GM12878 (cell line): ENCODE measurements around the gene SPATA25. TPM values are rescaled to one million over a fixed set of nuclear protein-coding genes. Genes with fewer than 3 reads are reported as not detected.
A peak's percentile ranks its signal among the peaks of the same experiment; 100 is the strongest.

Source experiments
- ATAC-seq: fragments of 200-7000 bp; cut with Tn5 transposase; 3 replicates; pipeline ENCODE4 v1.9.1; 2020; ENCODE audit warnings: mild to moderate bottlenecking, moderate library complexity
- BruUV-seq: library from RNA; stranded (reverse); fragments of 400-500 nt; replicated peaks from 2 replicates; lab custom pipeline; 2021; lab: Mats Ljungman, UMichigan
- CTCF ChIA-PET: fragments of 300-600 bp; sonication (Branson Sonifier 250); formaldehyde crosslinking; extraction: SDS; loops from one replicate; lab custom pipeline; 2021; ENCODE audit warnings: inconsistent platforms; lab: Yijun Ruan, JAX
- POLR2A ChIA-PET: fragments of 350-600 bp; formaldehyde crosslinking; extraction: SDS; loops from one replicate; lab custom pipeline; 2021; ENCODE audit warnings: inconsistent platforms; lab: Charles Lee
- RAD21 ChIA-PET: fragments of 300-600 bp; sonication (Branson Sonifier 250); formaldehyde crosslinking; loops from one replicate; lab custom pipeline; 2023; ENCODE audit warnings: antibody characterized with exemption; ENCODE audit not compliant: unreplicated experiment; lab: Charles Lee
- SMC1A ChIA-PET: fragments of 300-600 bp; sonication (Branson Sonifier 250); formaldehyde crosslinking; loops from one replicate; lab custom pipeline; 2023; ENCODE audit not compliant: unreplicated experiment, uncharacterized antibody; lab: Charles Lee
- DNase-seq: peaks from one replicate; pipeline ENCODE4 v3.0.0-alpha.2; 2011; ENCODE audit warnings: low read depth, low spot score
- FAIRE-seq: peaks from 3 replicates; lab custom pipeline; 2011; peaks lifted over from hg19 to GRCh38; lab: Jason Lieb, UNC
- H2AFZ ChIP-seq: 2 replicates; pipeline ENCODE4 v1.6.0; 2011; ENCODE audit warnings: low read depth, low read length, control low read depth; ENCODE audit not compliant: control insufficient read depth
- H3K27ac ChIP-seq: 2 replicates; pipeline ENCODE4 v1.5.1; 2011; ENCODE audit warnings: control low read depth; ENCODE audit not compliant: control insufficient read depth, insufficient read depth
- H3K27me3 ChIP-seq, 2 experiments: replicated peaks in 1 of 2; 2 replicates each; pipeline versions ENCODE4 v1.6.0 to v1.6.1; 2011; ENCODE audit warnings: low read length in 1 of 2; ENCODE audit not compliant: control insufficient read depth in 2 of 2, insufficient read depth in 2 of 2
- H3K36me3 ChIP-seq, 2 experiments: 2 replicates each; pipeline ENCODE4 v1.5.1; 2011; ENCODE audit warnings: low read length in 1 of 2; ENCODE audit not compliant: control insufficient read depth in 2 of 2, insufficient read depth in 2 of 2
- H3K4me1 ChIP-seq: 2 replicates; pipeline ENCODE4 v1.6.1; 2011; ENCODE audit warnings: mild to moderate bottlenecking, low read length, moderate library complexity, mixed read lengths; ENCODE audit not compliant: control insufficient read depth, insufficient read depth
- H3K4me2 ChIP-seq: 2 replicates; pipeline ENCODE4 v1.6.0; 2011; ENCODE audit warnings: control low read depth; ENCODE audit not compliant: control insufficient read depth, insufficient read depth
- H3K4me3 ChIP-seq: fragments of 200-600 bp; sonication (generic); 2 replicates; pipeline ENCODE4 v1.5.1; 2016
- H3K79me2 ChIP-seq: 2 replicates; pipeline ENCODE4 v1.6.0; 2011; ENCODE audit warnings: low read length; ENCODE audit not compliant: control insufficient read depth, insufficient read depth
- H3K9ac ChIP-seq: 2 replicates; pipeline ENCODE4 v1.8.0; 2011; ENCODE audit warnings: low read length, control low read depth, mixed read lengths; ENCODE audit not compliant: control insufficient read depth, insufficient read depth
- H3K9me3 ChIP-seq: replicated peaks from 3 replicates; pipeline ENCODE4 v1.5.1; 2011; ENCODE audit warnings: mild to moderate bottlenecking, low read length; ENCODE audit not compliant: control insufficient read depth, insufficient read depth
- H4K20me1 ChIP-seq: 2 replicates; pipeline ENCODE4 v1.6.0; 2011; ENCODE audit not compliant: control insufficient read depth, insufficient read depth
- CHD2 ChIP-seq: IDR thresholded peaks from 2 replicates; pipeline ENCODE4 v1.6.1; 2011; ENCODE audit warnings: low read depth, low read length, improper control_type of control experiment, borderline replicate concordance
- E2F4 ChIP-seq: IDR thresholded peaks from 2 replicates; pipeline ENCODE4 v1.6.1; 2012; ENCODE audit warnings: low read depth, low read length, improper control_type of control experiment
- GABPA ChIP-seq: IDR thresholded peaks from 2 replicates; pipeline ENCODE4 v1.6.1; 2014; ENCODE audit warnings: antibody characterized with exemption, low read depth, mild to moderate bottlenecking, inconsistent platforms
- HDAC2 ChIP-seq: fragments of 200-600 bp; sonication (generic); IDR thresholded peaks from 2 replicates; pipeline ENCODE4 v1.6.1; 2017
- KDM1A ChIP-seq: fragments of 200-600 bp; sonication (generic); IDR thresholded peaks from 2 replicates; pipeline ENCODE4 v1.6.1; 2016; ENCODE audit warnings: borderline replicate concordance
- NBN ChIP-seq: fragments of 450-650 bp; IDR thresholded peaks from 2 replicates; pipeline ENCODE4 v1.6.1; 2016
- NFYA ChIP-seq: IDR thresholded peaks from 2 replicates; pipeline ENCODE4 v1.6.1; 2011; ENCODE audit warnings: low read depth, mild to moderate bottlenecking, low read length, improper control_type of control experiment, borderline replicate concordance
- POLR2A ChIP-seq: IDR thresholded peaks from 2 replicates; pipeline ENCODE4 v1.6.1; 2011; ENCODE audit warnings: low read depth, mild to moderate bottlenecking, low read length
- SMARCA5 ChIP-seq: fragments of 450-650 bp; IDR thresholded peaks from 2 replicates; pipeline ENCODE4 v1.6.1; 2017; ENCODE audit warnings: mild to moderate bottlenecking
- SREBF1 ChIP-seq: IDR thresholded peaks from 2 replicates; pipeline ENCODE4 v1.6.1; 2012; ENCODE audit warnings: mild to moderate bottlenecking, low read length
- WGBS: methylation state at CpG from one replicate; pipeline ENCODE4 v1.1.6; 2016; ENCODE audit warnings: low lambda C conversion rate; ENCODE audit not compliant: insufficient replicate concordance, insufficient coverage; ENCODE audit errors: missing lambda C conversion rate; 5-methylcytosine and 5-hydroxymethylcytosine counted together
- in situ Hi-C: fragments of 300-500 bp; cut with MboI; formaldehyde crosslinking; loops from 9 replicates; pipeline ENCODE4 v1.14.3; 2018; ENCODE audit warnings: mixed read lengths
- intact Hi-C: fragments of 100-400 bp; cut with micrococcal nuclease; formaldehyde crosslinking; loops from one replicate; pipeline ENCODE4 v1.14.2; 2022; ENCODE audit not compliant: unreplicated experiment
- polyA plus RNA-seq, 11 experiments: library from polyadenylated mRNA; depleted of rRNA in 4 of 11; unstranded in 6 of 11; stranded (reverse) in 5 of 11; fragments of >200 nt; fragmentation: Nextera tagmentation in 4 of 11; fragmentation: Illumina TruSeq in 1 of 11; extraction: Ambion mirVana in 4 of 11; extraction: Trizol in 1 of 11; gene quantifications; 1 replicate in 1 of 11; 2 replicates in 10 of 11; pipeline versions ENCODE4 v1.2.1 to v1.2.3, GENCODE V29; 2011 to 2016; ENCODE audit warnings: inconsistent platforms in 2 of 11, missing spikeins in 2 of 11, low read depth in 1 of 11
- total RNA-seq, 4 experiments: library from RNA; depleted of rRNA in 3 of 4; stranded (reverse); fragments of >200 nt in 3 of 4; fragmentation: Illumina TruSeq in 1 of 4; extraction: Trizol in 1 of 4; gene quantifications; 2 replicates each; pipeline versions ENCODE4 v1.2.1 to v1.2.3, GENCODE V29; 2013 to 2021
- TF ChIP-seq, protein P1 (sequence below): fragments of 450-650 bp; IDR thresholded peaks from 2 replicates; pipeline ENCODE4 v1.6.1; 2017; ENCODE audit warnings: antibody characterized with exemption, mild to moderate bottlenecking, moderate library complexity
- TF ChIP-seq, protein P2 (sequence below): fragments of 450-650 bp; IDR thresholded peaks from 2 replicates; pipeline ENCODE4 v1.6.1; 2018; ENCODE audit warnings: mild to moderate bottlenecking, low read depth, moderate library complexity; ENCODE audit not compliant: partially characterized antibody

Gene SPATA25
- total and polyA plus RNA-seq, 10 of the 15 experiments (the other 5 are each of a cell fraction or from before 2014, with no cell fraction given): 0.28 to 2.9 (median 1.3) TPM; not detected in 3

GRCh38 chr20:45857114-45857881 is 30.1 kb downstream of the SPATA25 start, which contains the start of the genes ACOT8 and ZSWIM3:
ACOT8 (minus strand) TSS chr20:45857392; CDS start chr20:45857315, 77 bp downstream.
ZSWIM3 (plus strand) TSS chr20:45857614; CDS start chr20:45857826, 212 bp downstream.
- ChIA-PET POLR2A (interaction anchor here (0.7 to 2.3 kb wide), 11 partner anchors 24 to 1594 kb away, joined by 3 to 16 read pairs (median 4); partner anchors contain the start of genes CTSA, NEURL2, PCIF1 and UBE2C), SMC1A (interaction anchor here (0.8 to 1.5 kb wide), 5 partner anchors 11 to 103 kb away, joined by 3 to 5 read pairs (median 4); partner anchors contain the start of genes PCIF1 and ZSWIM1), RAD21 (interaction anchor here (0.9 to 1.8 kb wide), 3 partner anchors 15 to 104 kb away, joined by 3 to 6 read pairs (median 5); partner anchors contain the start of gene ZSWIM1), CTCF (interaction anchor here (1.0 to 2.6 kb wide), 10 partner anchors 15 to 113 kb away, joined by 3 to 11 read pairs (median 4); partner anchors contain the start of gene ZSWIM1)
- Histone ChIP-seq H4K20me1 (no peaks in the 10 kb centered on the region), H3K4me1 (peaks cover 8% of the 10 kb centered on the region), H3K27me3 (no peaks in the 10 kb centered on the region), H3K79me2 (peaks cover 19% of the 10 kb centered on the region), H2AFZ (peak within 1 kb of the TSS; percentile 98), H3K36me3 (no peaks in the 10 kb centered on the region), H3K9me3 (no peaks in the 10 kb centered on the region), H3K4me2 (peak within 1 kb of the TSS; percentile 98), H3K4me3 (peak within 1 kb of the TSS; percentile 97), H3K27ac (peak within 1 kb of the TSS; percentile 96), H3K9ac (peak within 1 kb of the TSS; percentile 89)
- FAIRE-seq (peak; percentile 97), DNase-seq (peak; percentile 100), ATAC-seq (peak; percentile 98)
- WGBS: under 1% methylated on average over 36 of the region's 36 CpGs
- intact Hi-C loops: loop anchor here (2.0 to 5.0 kb wide), 3 partner anchors 34 to 78 kb away; partner anchors contain the start of genes CTSA, NEURL2, PCIF1 and UBE2C
- in situ Hi-C loops: no loop called here
- no TSS peak for BruUV-seq
- no peak for TF ChIP-seq KDM1A
- peak; percentile 91 for TF ChIP-seq POLR2A
- TF ChIP-seq HDAC2: no peak
- TF ChIP-seq NBN: no peak; the same call in 1 of the 2 replicates
- peak; percentile 99 for TF ChIP-seq GABPA
- TF ChIP-seq NFYA: peak; percentile 99
- TF ChIP-seq, protein P1, sequence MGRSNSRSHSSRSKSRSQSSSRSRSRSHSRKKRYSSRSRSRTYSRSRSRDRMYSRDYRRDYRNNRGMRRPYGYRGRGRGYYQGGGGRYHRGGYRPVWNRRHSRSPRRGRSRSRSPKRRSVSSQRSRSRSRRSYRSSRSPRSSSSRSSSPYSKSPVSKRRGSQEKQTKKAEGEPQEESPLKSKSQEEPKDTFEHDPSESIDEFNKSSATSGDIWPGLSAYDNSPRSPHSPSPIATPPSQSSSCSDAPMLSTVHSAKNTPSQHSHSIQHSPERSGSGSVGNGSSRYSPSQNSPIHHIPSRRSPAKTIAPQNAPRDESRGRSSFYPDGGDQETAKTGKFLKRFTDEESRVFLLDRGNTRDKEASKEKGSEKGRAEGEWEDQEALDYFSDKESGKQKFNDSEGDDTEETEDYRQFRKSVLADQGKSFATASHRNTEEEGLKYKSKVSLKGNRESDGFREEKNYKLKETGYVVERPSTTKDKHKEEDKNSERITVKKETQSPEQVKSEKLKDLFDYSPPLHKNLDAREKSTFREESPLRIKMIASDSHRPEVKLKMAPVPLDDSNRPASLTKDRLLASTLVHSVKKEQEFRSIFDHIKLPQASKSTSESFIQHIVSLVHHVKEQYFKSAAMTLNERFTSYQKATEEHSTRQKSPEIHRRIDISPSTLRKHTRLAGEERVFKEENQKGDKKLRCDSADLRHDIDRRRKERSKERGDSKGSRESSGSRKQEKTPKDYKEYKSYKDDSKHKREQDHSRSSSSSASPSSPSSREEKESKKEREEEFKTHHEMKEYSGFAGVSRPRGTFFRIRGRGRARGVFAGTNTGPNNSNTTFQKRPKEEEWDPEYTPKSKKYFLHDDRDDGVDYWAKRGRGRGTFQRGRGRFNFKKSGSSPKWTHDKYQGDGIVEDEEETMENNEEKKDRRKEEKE: no peak
- TF ChIP-seq, protein P2, sequence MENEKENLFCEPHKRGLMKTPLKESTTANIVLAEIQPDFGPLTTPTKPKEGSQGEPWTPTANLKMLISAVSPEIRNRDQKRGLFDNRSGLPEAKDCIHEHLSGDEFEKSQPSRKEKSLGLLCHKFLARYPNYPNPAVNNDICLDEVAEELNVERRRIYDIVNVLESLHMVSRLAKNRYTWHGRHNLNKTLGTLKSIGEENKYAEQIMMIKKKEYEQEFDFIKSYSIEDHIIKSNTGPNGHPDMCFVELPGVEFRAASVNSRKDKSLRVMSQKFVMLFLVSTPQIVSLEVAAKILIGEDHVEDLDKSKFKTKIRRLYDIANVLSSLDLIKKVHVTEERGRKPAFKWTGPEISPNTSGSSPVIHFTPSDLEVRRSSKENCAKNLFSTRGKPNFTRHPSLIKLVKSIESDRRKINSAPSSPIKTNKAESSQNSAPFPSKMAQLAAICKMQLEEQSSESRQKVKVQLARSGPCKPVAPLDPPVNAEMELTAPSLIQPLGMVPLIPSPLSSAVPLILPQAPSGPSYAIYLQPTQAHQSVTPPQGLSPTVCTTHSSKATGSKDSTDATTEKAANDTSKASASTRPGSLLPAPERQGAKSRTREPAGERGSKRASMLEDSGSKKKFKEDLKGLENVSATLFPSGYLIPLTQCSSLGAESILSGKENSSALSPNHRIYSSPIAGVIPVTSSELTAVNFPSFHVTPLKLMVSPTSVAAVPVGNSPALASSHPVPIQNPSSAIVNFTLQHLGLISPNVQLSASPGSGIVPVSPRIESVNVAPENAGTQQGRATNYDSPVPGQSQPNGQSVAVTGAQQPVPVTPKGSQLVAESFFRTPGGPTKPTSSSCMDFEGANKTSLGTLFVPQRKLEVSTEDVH: peak; percentile 87
- TF ChIP-seq SMARCA5: no peak; the same call in 1 of the 2 replicates
- TF ChIP-seq E2F4: peak; percentile 39; the same call in 1 of the 2 replicates
- peak; percentile 44; the same call in 1 of the 2 replicates for TF ChIP-seq SREBF1
- TF ChIP-seq CHD2: peak; percentile 98
